T-helper 2 cell treated with Interferon-gamma antibody and Interleukin-4, amounts not matched to agents 5 μg/mL and 100 μg/mL, for 36 hours (primary cell): ENCODE data around the gene MAB21L3.
A peak's percentile ranks its signal among the peaks of the same experiment; 100 is the strongest.

Source experiments
- DNase-seq: peaks from one replicate; pipeline ENCODE4 v3.0.0; 2021; ENCODE audit warnings: low spot score
- H3K27ac Mint-ChIP-seq: one replicate; pipeline ENCODE4 v1.8.0; 2021; ENCODE audit warnings: mild to moderate bottlenecking, mixed read lengths
- H3K27me3 Mint-ChIP-seq: one replicate; pipeline ENCODE4 v1.8.0; 2021; ENCODE audit warnings: low read depth, mixed read lengths
- H3K36me3 Mint-ChIP-seq: one replicate; pipeline ENCODE4 v1.8.0; 2021; ENCODE audit warnings: low read depth, mixed read lengths
- H3K4me1 Mint-ChIP-seq: one replicate; pipeline ENCODE4 v1.8.0; 2021; ENCODE audit warnings: low read depth, mixed read lengths
- H3K4me3 Mint-ChIP-seq: one replicate; pipeline ENCODE4 v1.8.0; 2022; ENCODE audit warnings: mild to moderate bottlenecking, moderate library complexity, mixed read lengths
- H3K9me3 Mint-ChIP-seq: one replicate; pipeline ENCODE4 v1.8.0; 2021; ENCODE audit warnings: mixed read lengths

Gene MAB21L3

GRCh38 chr1:116122955-116123757 is 12.0 kb downstream of the MAB21L3 start:
- no peak overlapping the region for H3K4me3 Mint-ChIP-seq
- no peaks in the 10 kb centered on the region for H3K36me3 Mint-ChIP-seq
- H3K9me3 Mint-ChIP-seq, result no peaks in the 10 kb centered on the region
- no peak overlapping the region for H3K27ac Mint-ChIP-seq
- peaks cover 31% of the 10 kb centered on the region for H3K27me3 Mint-ChIP-seq
- DNase-seq, result no peak
- H3K4me1 Mint-ChIP-seq, result peaks cover 14% of the 10 kb centered on the region

- Mint-ChIP-seq H3K27ac (no peak overlapping the region), H3K9me3 (no peaks in the 10 kb centered on the region), H3K4me3 (no peak overlapping the region), H3K36me3 (no peaks in the 10 kb centered on the region), H3K4me1 (peaks cover 20% of the 10 kb centered on the region), H3K27me3 (peaks cover 25% of the 10 kb centered on the region)
- DNase-seq, result no peak
Measured at GRCh38 chr1:116123837-116124533, 12.8 kb downstream of the MAB21L3 start.

GRCh38 chr1:116125758-116126157 is 14.6 kb downstream of the MAB21L3 start:
- peaks cover 25% of the 10 kb centered on the region for H3K27me3 Mint-ChIP-seq
- DNase-seq, result no peak
- peaks cover 22% of the 10 kb centered on the region for H3K4me1 Mint-ChIP-seq
- H3K9me3 Mint-ChIP-seq, result no peaks in the 10 kb centered on the region
- no peak overlapping the region for H3K4me3 Mint-ChIP-seq
- H3K27ac Mint-ChIP-seq, result no peak overlapping the region
- no peaks in the 10 kb centered on the region for H3K36me3 Mint-ChIP-seq

GRCh38 chr1:116126281-116126680 is 15.1 kb downstream of the MAB21L3 start:
- Mint-ChIP-seq H3K9me3 (no peaks in the 10 kb centered on the region), H3K36me3 (no peaks in the 10 kb centered on the region), H3K27me3 (peaks cover 25% of the 10 kb centered on the region), H3K27ac (no peak overlapping the region), H3K4me3 (no peak overlapping the region), H3K4me1 (peaks cover 22% of the 10 kb centered on the region)
- no peak for DNase-seq

- peaks cover 22% of the 10 kb centered on the region for H3K27me3 Mint-ChIP-seq
- no peak overlapping the region for H3K27ac Mint-ChIP-seq
- H3K9me3 Mint-ChIP-seq, result no peaks in the 10 kb centered on the region
- H3K4me3 Mint-ChIP-seq, result no peak overlapping the region
- DNase-seq, result peak; percentile 18
- H3K36me3 Mint-ChIP-seq, result no peaks in the 10 kb centered on the region
- H3K4me1 Mint-ChIP-seq, result peaks cover 22% of the 10 kb centered on the region
Measured at GRCh38 chr1:116127123-116127847, 16.1 kb downstream of the MAB21L3 start.

- Mint-ChIP-seq H3K4me3 (no peak overlapping the region), H3K36me3 (no peaks in the 10 kb centered on the region), H3K27ac (no peak overlapping the region), H3K4me1 (peaks cover 22% of the 10 kb centered on the region), H3K9me3 (no peaks in the 10 kb centered on the region), H3K27me3 (peaks cover 22% of the 10 kb centered on the region)
- no peak for DNase-seq
Measured at GRCh38 chr1:116127848-116128540, 16.8 kb downstream of the MAB21L3 start.

GRCh38 chr1:116128664-116129063 is 17.5 kb downstream of the MAB21L3 start:
- peak; percentile 70 for DNase-seq
- peaks cover 22% of the 10 kb centered on the region for H3K4me1 Mint-ChIP-seq
- peak overlapping the region; percentile 5 for H3K4me3 Mint-ChIP-seq
- no peaks in the 10 kb centered on the region for H3K9me3 Mint-ChIP-seq
- peaks cover 16% of the 10 kb centered on the region for H3K27me3 Mint-ChIP-seq
- peak overlapping the region; percentile 3 for H3K27ac Mint-ChIP-seq
- no peaks in the 10 kb centered on the region for H3K36me3 Mint-ChIP-seq

GRCh38 chr1:116129537-116129936 is 18.3 kb downstream of the MAB21L3 start:
- Mint-ChIP-seq H3K9me3 (no peaks in the 10 kb centered on the region), H3K27ac (no peak overlapping the region), H3K4me3 (no peak overlapping the region), H3K27me3 (peaks cover 14% of the 10 kb centered on the region), H3K36me3 (no peaks in the 10 kb centered on the region), H3K4me1 (peaks cover 22% of the 10 kb centered on the region)
- no peak for DNase-seq

GRCh38 chr1:116130356-116130755 is 19.2 kb downstream of the MAB21L3 start:
- Mint-ChIP-seq H3K9me3 (no peaks in the 10 kb centered on the region), H3K36me3 (no peaks in the 10 kb centered on the region), H3K27ac (no peak overlapping the region), H3K27me3 (peaks cover 14% of the 10 kb centered on the region), H3K4me3 (no peak overlapping the region), H3K4me1 (peaks cover 22% of the 10 kb centered on the region)
- DNase-seq, result no peak

GRCh38 chr1:116131170-116131569 is 20.0 kb downstream of the MAB21L3 start:
- no peaks in the 10 kb centered on the region for H3K36me3 Mint-ChIP-seq
- H3K4me3 Mint-ChIP-seq, result no peak overlapping the region
- H3K27ac Mint-ChIP-seq, result no peak overlapping the region
- no peak for DNase-seq
- no peaks in the 10 kb centered on the region for H3K9me3 Mint-ChIP-seq
- H3K4me1 Mint-ChIP-seq, result peaks cover 18% of the 10 kb centered on the region
- peaks cover 8% of the 10 kb centered on the region for H3K27me3 Mint-ChIP-seq

- H3K4me1 Mint-ChIP-seq, result peaks cover 11% of the 10 kb centered on the region
- H3K27ac Mint-ChIP-seq, result no peak overlapping the region
- H3K4me3 Mint-ChIP-seq, result no peak overlapping the region
- peaks cover 8% of the 10 kb centered on the region for H3K27me3 Mint-ChIP-seq
- no peaks in the 10 kb centered on the region for H3K9me3 Mint-ChIP-seq
- no peak for DNase-seq
- no peaks in the 10 kb centered on the region for H3K36me3 Mint-ChIP-seq
Measured at GRCh38 chr1:116131866-116132605, 20.8 kb downstream of the MAB21L3 start.

- no peaks in the 10 kb centered on the region for H3K9me3 Mint-ChIP-seq
- H3K27me3 Mint-ChIP-seq, result peaks cover 8% of the 10 kb centered on the region
- peaks cover 4% of the 10 kb centered on the region for H3K4me1 Mint-ChIP-seq
- H3K27ac Mint-ChIP-seq, result no peak overlapping the region
- H3K4me3 Mint-ChIP-seq, result no peak overlapping the region
- H3K36me3 Mint-ChIP-seq, result no peaks in the 10 kb centered on the region
- DNase-seq, result no peak
Measured at GRCh38 chr1:116133696-116134475, 22.7 kb downstream of the MAB21L3 start.

GRCh38 chr1:116134476-116134773 is 23.2 kb downstream of the MAB21L3 start:
- peaks cover 8% of the 10 kb centered on the region for H3K27me3 Mint-ChIP-seq
- no peak for DNase-seq
- H3K4me1 Mint-ChIP-seq, result peaks cover 9% of the 10 kb centered on the region
- no peaks in the 10 kb centered on the region for H3K36me3 Mint-ChIP-seq
- no peak overlapping the region for H3K4me3 Mint-ChIP-seq
- H3K9me3 Mint-ChIP-seq, result no peaks in the 10 kb centered on the region
- no peak overlapping the region for H3K27ac Mint-ChIP-seq
